Measurements from ENCODE around the gene GSN. TPM values are rescaled to one million over a fixed set of nuclear protein-coding genes. Genes with fewer than 3 reads are reported as not detected.

Gene GSN
- total and polyA plus RNA-seq, 2 of the 8 experiments (the other 6 are each of a cell fraction or from before 2014, with no cell fraction given) = 52.3 to 94.5 TPM

- Histone ChIP-seq H2AK5ac (ENCODE audit: low read depth, low read length) (no peak overlapping the region), H2BK5ac (ENCODE audit: low read depth, low read length) (no peak overlapping the region), H2BK12ac (ENCODE audit: low read depth, low read length) (0 out of 2 replicates have a peak overlapping the region, but pooled peaks have one; percentile 30), H3K4me1 (replicated peaks in 1 of 4; ENCODE audit: control insufficient read depth in 3 of 4, insufficient read depth in 4 of 4, low read length in 3 of 4) (peaks cover 26 to 42% (median 30%) of the 10 kb centered on the region in 4 experiments), H3K56ac (replicated peaks; ENCODE audit: insufficient read length, low read depth, low read length) (no peak overlapping the region), H3K79me1 (ENCODE audit: low read depth, low read length) (no peaks in the 10 kb centered on the region; the same call in 1 of the 2 replicates), H3K23me2 (ENCODE audit: low read depth, low read length) (no peaks in the 10 kb centered on the region; the same call in 1 of the 2 replicates), H3K4ac (replicated peaks; ENCODE audit: insufficient read length, low read depth, low read length) (no peak overlapping the region), H3K27ac (ENCODE audit: low read depth, low read length) (no peak overlapping the region), H4K20me1 (replicated peaks in 1 of 2; ENCODE audit: control insufficient read depth in 1 of 2, insufficient read depth in 2 of 2, low read length in 2 of 2) (peaks cover 5 to 15% of the 10 kb centered on the region in 2 experiments), H4K91ac (replicated peaks; ENCODE audit: insufficient read length, low read length) (no peak overlapping the region), H2BK20ac (ENCODE audit: low read length) (no peak overlapping the region), H3K27me3 (replicated peaks in 1 of 4; ENCODE audit: control insufficient read depth in 3 of 4, extremely low read depth in 1 of 4, insufficient read depth in 3 of 4, low read length in 3 of 4) (peaks cover 3 to 31% (median 28%) of the 10 kb centered on the region in 4 experiments), H2AFZ (ENCODE audit: low read length) (no peak overlapping the region), H2BK120ac (replicated peaks; ENCODE audit: low read depth, low read length) (peak overlapping the region; percentile 18), H3K36me3 (ENCODE audit: control insufficient read depth in 2 of 4, insufficient read depth in 4 of 4, low read length in 3 of 4) (no peaks in the 10 kb centered on the region), H3K4me2 (ENCODE audit: insufficient read depth in 1 of 2, low read depth in 2 of 2, low read length in 2 of 2) (peak overlapping the region; percentile 52 to 61; a peak in 3 of 4 replicates), H3K23ac (ENCODE audit: insufficient read length) (no peak overlapping the region), H3K79me2 (ENCODE audit: control insufficient read depth in 1 of 2, insufficient read depth in 2 of 2, low read length in 2 of 2) (no peaks in the 10 kb centered on the region), H4K8ac (ENCODE audit: extremely low read depth, insufficient read depth, low read length) (no peak overlapping the region), H3K4me3 (ENCODE audit: extremely low read depth in 1 of 4, insufficient read depth in 2 of 4, low read depth in 3 of 4, low read length in 4 of 4) (peak overlapping the region in 2 of 4 experiments; percentile 23 to 30; a peak in 2 of 8 replicates), H3K14ac (ENCODE audit: insufficient read length) (no peak overlapping the region), H3K9ac (replicated peaks in 1 of 4; ENCODE audit: extremely low read depth in 1 of 4, low read depth in 3 of 4, low read length in 3 of 4) (no peak overlapping the region; a peak in 2 of 7 replicates), H4K5ac (ENCODE audit: insufficient read length, low read depth, low read length) (no peak overlapping the region), H3K18ac (ENCODE audit: extremely low read depth, low read length) (peak overlapping the region; percentile 55), H3K9me3 (ENCODE audit: insufficient read depth in 2 of 2, low read depth in 1 of 2, low read length in 1 of 2) (no peaks in the 10 kb centered on the region), H2BK15ac (ENCODE audit: low read length) (no peak overlapping the region)
- DNase-seq (ENCODE audit: low read depth in 1 of 2, low spot score in 2 of 2) (no peak), FAIRE-seq (no peak)
- no peak for TF ChIP-seq BCL11A (IDR thresholded peaks at IDR 0.05; ENCODE audit: low read depth in 2 of 2, low read length in 2 of 2)
- TF ChIP-seq EZH2 (IDR thresholded peaks at IDR 0.05; ENCODE audit: low read depth, low read length, severe bottlenecking) = no peak
- TF ChIP-seq POLR2A (IDR thresholded peaks at IDR 0.05; ENCODE audit: control extremely low read depth in 1 of 2, low read depth in 2 of 2, low read length in 2 of 2) = no peak
- TF ChIP-seq RXRA (IDR thresholded peaks at IDR 0.05; ENCODE audit: insufficient read depth, low read depth, low read length) = no peak
- peak; percentile 8; the same call in 1 of the 2 replicates for TF ChIP-seq ATF3 (IDR thresholded peaks at IDR 0.05; ENCODE audit: insufficient read depth, low read depth, low read length)
- TF ChIP-seq CHD1 (IDR thresholded peaks at IDR 0.05; ENCODE audit: low read depth, low read length) = no peak
- 0 out of 2 replicates have a peak, but pooled peaks have one; percentile 23 for TF ChIP-seq TAF1 (IDR thresholded peaks at IDR 0.05; ENCODE audit: low read depth, low read length)
- TF ChIP-seq NRF1 (IDR thresholded peaks at IDR 0.05; ENCODE audit: low read depth, low read length) = no peak
- no peak for TF ChIP-seq CHD2 (IDR thresholded peaks at IDR 0.05; ENCODE audit: low read length)
- no peak for TF ChIP-seq TEAD4 (IDR thresholded peaks at IDR 0.05; ENCODE audit: low read depth, low read length)
- TF ChIP-seq CEBPB (IDR thresholded peaks at IDR 0.05; ENCODE audit: low read depth, low read length) = peak; percentile 84
- TF ChIP-seq KDM4A (IDR thresholded peaks at IDR 0.05; ENCODE audit: low read depth, low read length, severe bottlenecking) = no peak
- no peak for TF ChIP-seq SP4 (IDR thresholded peaks at IDR 0.05; ENCODE audit: low read length)
- 84% methylated on average over 7 of the region's 7 CpGs; no CpG with 5 or more reads in 1 of the 2 experiments for WGBS, 2 experiments (ENCODE audit: extremely low coverage in 1 of 2, insufficient coverage in 1 of 2, insufficient read length in 1 of 2, insufficient replicate concordance in 2 of 2, low coverage in 1 of 2, low lambda C conversion rate in 2 of 2, missing lambda C conversion rate in 1 of 2)
- ChIA-PET CTCF (ENCODE audit: partially characterized antibody) (interaction anchor here (0.9 to 4.0 kb wide), 7 partner anchors 9 to 257 kb away, joined by 3 to 22 read pairs (median 4); no protein-coding TSS in a partner anchor), POLR2A (ENCODE audit: partially characterized antibody) (interaction anchor here (0.6 to 1.7 kb wide), 2 partner anchors 22 to 69 kb away, joined by 3 to 7 read pairs; partner anchors contain the start of gene GSN)
Observed at GRCh38 chr9:121289772-121290370, 21.9 kb downstream of the GSN start.

All from H1 (cell line).